ENCODE measurements around the gene DDN. TPM values are rescaled to one million over a fixed set of nuclear protein-coding genes. Genes with fewer than 3 reads are reported as not detected.

Gene DDN
- total and polyA plus RNA-seq, 2 donors from 2014 or later, result 27.0 TPM; not detected in 1

- Histone ChIP-seq H3K27ac (ENCODE audit: low read depth in 2 of 2, low read length in 2 of 2) (no peak overlapping the region), H3K36me3 (ENCODE audit: control insufficient read depth in 2 of 3, insufficient read depth in 3 of 3, low read length in 3 of 3) (peaks cover 5 to 60% (median 49%) of the 10 kb centered on the region in 3 donors), H3K27me3 (ENCODE audit: control insufficient read depth, insufficient read depth, low read length) (no peaks in the 10 kb centered on the region), H3K9ac (ENCODE audit: low read length in 3 of 3) (no peak overlapping the region), H3K4me1 (ENCODE audit: control insufficient read depth in 2 of 3, insufficient read depth in 2 of 3, low read depth in 1 of 3, low read length in 3 of 3) (no peaks in the 10 kb centered on the region), H3K4me3 (ENCODE audit: low read length in 3 of 3) (no peak overlapping the region), H3K9me3 (ENCODE audit: control insufficient read depth in 2 of 3, insufficient read depth in 1 of 3, low read length in 3 of 3) (no peaks in the 10 kb centered on the region)
- FAIRE-seq (no peak), DNase-seq (peak in 1 of 5 donors; percentile 54)
- intact Hi-C loops (cut with DNase I), result no loop called here
- no peak for TF ChIP-seq CTCF (IDR thresholded peaks at IDR 0.05; ENCODE audit: borderline replicate concordance, extremely low read depth, insufficient read depth)
Measured at GRCh38 chr12:49028666-49029275, 29.6 kb upstream of the DDN start.

- no peak for TF ChIP-seq CTCF (IDR thresholded peaks at IDR 0.05; ENCODE audit: borderline replicate concordance, extremely low read depth, insufficient read depth)
- Histone ChIP-seq H3K4me1 (ENCODE audit: control insufficient read depth in 2 of 3, insufficient read depth in 2 of 3, low read depth in 1 of 3, low read length in 3 of 3) (no peaks in the 10 kb centered on the region), H3K9ac (ENCODE audit: low read length in 3 of 3) (no peak overlapping the region)
Measured at GRCh38 chr12:49027846-49028555, 28.8 kb upstream of the DDN start.

GRCh38 chr12:49026678-49027480 is 27.7 kb upstream of the DDN start:
- intact Hi-C loops (cut with DNase I), result no loop called here
- DNase-seq, result peak in 1 of 5 donors; percentile 64
- Histone ChIP-seq H3K27me3 (ENCODE audit: control insufficient read depth, insufficient read depth, low read length) (no peaks in the 10 kb centered on the region), H3K9me3 (ENCODE audit: control insufficient read depth in 2 of 3, insufficient read depth in 1 of 3, low read length in 3 of 3) (no peaks in the 10 kb centered on the region), H3K27ac (ENCODE audit: low read depth in 2 of 2, low read length in 2 of 2) (no peak overlapping the region), H3K4me1 (ENCODE audit: control insufficient read depth in 2 of 3, insufficient read depth in 2 of 3, low read depth in 1 of 3, low read length in 3 of 3) (no peaks in the 10 kb centered on the region), H3K4me3 (ENCODE audit: low read length in 3 of 3) (no peak overlapping the region), H3K36me3 (ENCODE audit: control insufficient read depth in 2 of 3, insufficient read depth in 3 of 3, low read length in 3 of 3) (peaks cover 8 to 71% (median 48%) of the 10 kb centered on the region in 3 donors), H3K9ac (ENCODE audit: low read length in 3 of 3) (no peak overlapping the region)
- TF ChIP-seq CTCF (IDR thresholded peaks at IDR 0.05; ENCODE audit: borderline replicate concordance, extremely low read depth, insufficient read depth), result no peak
- FAIRE-seq, result no peak

More at GRCh38 chr12:49027846-49028555, 28.8 kb upstream of the DDN start:
- intact Hi-C loops (cut with DNase I), result no loop called here
- no peak for FAIRE-seq
- Histone ChIP-seq H3K4me3 (ENCODE audit: low read length in 3 of 3) (no peak overlapping the region), H3K27ac (ENCODE audit: low read depth in 2 of 2, low read length in 2 of 2) (no peak overlapping the region), H3K36me3 (ENCODE audit: control insufficient read depth in 2 of 3, insufficient read depth in 3 of 3, low read length in 3 of 3) (peaks cover 8 to 65% (median 48%) of the 10 kb centered on the region in 3 donors), H3K27me3 (ENCODE audit: control insufficient read depth, insufficient read depth, low read length) (no peaks in the 10 kb centered on the region), H3K9me3 (ENCODE audit: control insufficient read depth in 2 of 3, insufficient read depth in 1 of 3, low read length in 3 of 3) (no peaks in the 10 kb centered on the region)
- DNase-seq, result peak in 1 of 5 donors; percentile 56
